H1 (cell line): ENCODE measurements around the gene ERICH3. TPM values are rescaled to one million over a fixed set of nuclear protein-coding genes. Genes with fewer than 3 reads are reported as not detected.

Experiments used
- CTCF ChIA-PET: fragments of 300-600 bp; sonication (Branson Sonifier 250); formaldehyde crosslinking; loops from one replicate; lab custom pipeline; 2021; ENCODE audit not compliant: partially characterized antibody; lab: Charles Lee
- POLR2A ChIA-PET: fragments of 300-600 bp; sonication (Branson Sonifier 250); formaldehyde crosslinking; loops from one replicate; lab custom pipeline; 2021; ENCODE audit warnings: inconsistent platforms; ENCODE audit not compliant: partially characterized antibody; lab: Charles Lee
- DNase-seq, 2 experiments: peaks; one replicate each; pipeline versions ENCODE4 v3.0.0 to v3.0.0-alpha.2; 2010 to 2022; ENCODE audit warnings: low spot score in 2 of 2, low read depth in 1 of 2, mixed read lengths in 1 of 2
- FAIRE-seq: peaks from 2 replicates; lab custom pipeline; 2011; peaks lifted over from hg19 to GRCh38; lab: Jason Lieb, UNC
- H2AFZ ChIP-seq: 2 replicates; pipeline ENCODE4 v1.8.1; 2012; ENCODE audit warnings: low read length, inconsistent platforms
- H2AK5ac ChIP-seq: 2 replicates; pipeline ENCODE4 v1.6.1; 2013; ENCODE audit warnings: low read depth, low read length
- H2BK120ac ChIP-seq: replicated peaks from 2 replicates; pipeline ENCODE3; 2013; ENCODE audit warnings: low read depth, low read length, inconsistent platforms
- H2BK12ac ChIP-seq: 2 replicates; pipeline ENCODE4 v1.6.1; 2013; ENCODE audit warnings: low read depth, low read length
- H2BK15ac ChIP-seq: 2 replicates; pipeline ENCODE4 v1.6.1; 2013; ENCODE audit warnings: low read length
- H2BK20ac ChIP-seq: 2 replicates; pipeline ENCODE4 v1.6.1; 2013; ENCODE audit warnings: low read length
- H2BK5ac ChIP-seq: 2 replicates; pipeline ENCODE4 v1.6.1; 2013; ENCODE audit warnings: low read depth, low read length
- H3K14ac ChIP-seq: 2 replicates; pipeline ENCODE4 v1.6.1; 2013; ENCODE audit warnings: inconsistent platforms; ENCODE audit not compliant: insufficient read length
- H3K18ac ChIP-seq: 2 replicates; pipeline ENCODE4 v1.6.1; 2013; ENCODE audit warnings: low read length; ENCODE audit errors: extremely low read depth
- H3K23ac ChIP-seq: 2 replicates; pipeline ENCODE4 v1.6.1; 2013; ENCODE audit warnings: inconsistent platforms; ENCODE audit not compliant: insufficient read length
- H3K23me2 ChIP-seq: 2 replicates; pipeline ENCODE4 v1.6.1; 2013; ENCODE audit warnings: low read depth, low read length
- H3K27ac ChIP-seq: 2 replicates; pipeline ENCODE4 v1.6.1; 2011; ENCODE audit warnings: low read depth, low read length, inconsistent platforms
- H3K27me3 ChIP-seq, 4 experiments: replicated peaks in 1 of 4; 1 replicate in 1 of 4; 2 replicates in 3 of 4; pipeline versions ENCODE4 v1.6.1 to v1.8.1; 2011 to 2013; ENCODE audit warnings: low read length in 3 of 4, mild to moderate bottlenecking in 3 of 4, inconsistent platforms in 2 of 4, mixed read lengths in 2 of 4, moderate library complexity in 1 of 4; ENCODE audit not compliant: control insufficient read depth in 3 of 4, insufficient read depth in 3 of 4; ENCODE audit errors: extremely low read depth in 1 of 4
- H3K36me3 ChIP-seq, 4 experiments: 2 replicates each; pipeline versions ENCODE4 v1.6.1 to v1.8.1; 2011 to 2013; ENCODE audit warnings: mild to moderate bottlenecking in 4 of 4, low read length in 3 of 4, moderate library complexity in 2 of 4, control low read depth in 1 of 4, inconsistent platforms in 1 of 4; ENCODE audit not compliant: insufficient read depth in 4 of 4, control insufficient read depth in 2 of 4
- H3K4ac ChIP-seq: replicated peaks from 2 replicates; pipeline ENCODE3; 2013; ENCODE audit warnings: low read length, low read depth, mixed read lengths, inconsistent platforms; ENCODE audit not compliant: insufficient read length
- H3K4me1 ChIP-seq, 4 experiments: replicated peaks in 1 of 4; 1 replicate in 1 of 4; 2 replicates in 3 of 4; pipeline versions ENCODE4 v1.6.1 to v1.8.1; 2011 to 2013; ENCODE audit warnings: low read length in 3 of 4, inconsistent platforms in 2 of 4, mixed read lengths in 1 of 4; ENCODE audit not compliant: insufficient read depth in 4 of 4, control insufficient read depth in 3 of 4
- H3K4me2 ChIP-seq, 2 experiments: 2 replicates each; pipeline versions ENCODE4 v1.6.1 to v1.8.1; 2011 to 2013; ENCODE audit warnings: low read depth in 2 of 2, low read length in 2 of 2, control low read depth in 1 of 2, inconsistent platforms in 1 of 2, mild to moderate bottlenecking in 1 of 2; ENCODE audit not compliant: insufficient read depth in 1 of 2
- H3K4me3 ChIP-seq, 4 experiments: fragments of 200-600, 300-600 bp in 1 of 4; sonication (generic), shearing (Covaris generic), sonication (Bioruptor Twin) in 1 of 4; 2 replicates each; pipeline versions ENCODE4 v1.5.1 to v1.8.1; 2011 to 2016; ENCODE audit warnings: low read length in 4 of 4, low read depth in 3 of 4, control low read depth in 2 of 4, inconsistent platforms in 2 of 4, mild to moderate bottlenecking in 2 of 4, mixed read lengths in 1 of 4, moderate library complexity in 1 of 4; ENCODE audit not compliant: insufficient read depth in 2 of 4; ENCODE audit errors: extremely low read depth in 1 of 4
- H3K56ac ChIP-seq: replicated peaks from 2 replicates; pipeline ENCODE3; 2013; ENCODE audit warnings: low read depth, mild to moderate bottlenecking, mixed read lengths, low read length, inconsistent platforms; ENCODE audit not compliant: insufficient read length
- H3K79me1 ChIP-seq: 2 replicates; pipeline ENCODE4 v1.6.1; 2013; ENCODE audit warnings: low read depth, low read length, control low read depth
- H3K79me2 ChIP-seq, 2 experiments: 2 replicates each; pipeline versions ENCODE4 v1.6.1 to v1.8.1; 2012 to 2013; ENCODE audit warnings: low read length in 2 of 2, mild to moderate bottlenecking in 2 of 2, inconsistent platforms in 1 of 2; ENCODE audit not compliant: insufficient read depth in 2 of 2, control insufficient read depth in 1 of 2
- H3K9ac ChIP-seq, 4 experiments: replicated peaks in 1 of 4; 1 replicate in 1 of 4; 2 replicates in 3 of 4; pipeline versions ENCODE4 v1.6.1 to v1.8.1; 2011 to 2013; ENCODE audit warnings: low read depth in 3 of 4, low read length in 3 of 4, control low read depth in 2 of 4, mild to moderate bottlenecking in 2 of 4, moderate library complexity in 2 of 4, inconsistent platforms in 1 of 4; ENCODE audit errors: extremely low read depth in 1 of 4
- H3K9me3 ChIP-seq, 2 experiments: 2 replicates each; pipeline versions ENCODE4 v1.6.1 to v1.8.1; 2012 to 2013; ENCODE audit warnings: mild to moderate bottlenecking in 2 of 2, moderate library complexity in 2 of 2, control low read depth in 1 of 2, inconsistent platforms in 1 of 2, low read depth in 1 of 2, low read length in 1 of 2, mixed read lengths in 1 of 2; ENCODE audit not compliant: insufficient read depth in 2 of 2
- H4K20me1 ChIP-seq, 2 experiments: replicated peaks in 1 of 2; 2 replicates each; pipeline versions ENCODE3 to v1.8.1; 2011 to 2013; ENCODE audit warnings: inconsistent platforms in 2 of 2, low read length in 2 of 2, mild to moderate bottlenecking in 1 of 2; ENCODE audit not compliant: insufficient read depth in 2 of 2, control insufficient read depth in 1 of 2
- H4K5ac ChIP-seq: 2 replicates; pipeline ENCODE4 v1.6.1; 2013; ENCODE audit warnings: low read length, low read depth, mixed read lengths, inconsistent platforms; ENCODE audit not compliant: insufficient read length
- H4K8ac ChIP-seq: 2 replicates; pipeline ENCODE4 v1.8.0; 2013; ENCODE audit warnings: mild to moderate bottlenecking, moderate library complexity, low read length, inconsistent platforms; ENCODE audit not compliant: insufficient read depth; ENCODE audit errors: extremely low read depth
- H4K91ac ChIP-seq: replicated peaks from 2 replicates; pipeline ENCODE3; 2013; ENCODE audit warnings: low read length, mixed read lengths, inconsistent platforms; ENCODE audit not compliant: insufficient read length
- BACH1 ChIP-seq: IDR thresholded peaks from 2 replicates; pipeline ENCODE4 v1.6.1; 2012; ENCODE audit warnings: low read length, improper control_type of control experiment
- CHD1 ChIP-seq: IDR thresholded peaks from 2 replicates; pipeline ENCODE4 v1.6.1; 2012; ENCODE audit warnings: low read depth, low read length, improper control_type of control experiment
- GABPA ChIP-seq: IDR thresholded peaks from 2 replicates; pipeline ENCODE4 v1.6.1; 2011; ENCODE audit warnings: mild to moderate bottlenecking, low read length, moderate library complexity, borderline replicate concordance; ENCODE audit not compliant: insufficient read depth
- KDM1A ChIP-seq: fragments of 200-600, 300-600 bp; sonication (generic); IDR thresholded peaks from 2 replicates; pipeline ENCODE4 v1.7.1; 2016; ENCODE audit warnings: mild to moderate bottlenecking, low read length, borderline replicate concordance
- KDM4A ChIP-seq: IDR thresholded peaks from one replicate; pipeline ENCODE4 v1.7.1; 2012; ENCODE audit warnings: low read depth, mild to moderate bottlenecking, moderate library complexity, low read length, inconsistent platforms; ENCODE audit not compliant: severe bottlenecking
- NANOG ChIP-seq: IDR thresholded peaks from 2 replicates; pipeline ENCODE4 v1.6.1; 2011; ENCODE audit warnings: low read length, low read depth, mild to moderate bottlenecking, inconsistent platforms; ENCODE audit not compliant: insufficient read depth, poor library complexity, severe bottlenecking
- RBBP5 ChIP-seq: IDR thresholded peaks from 2 replicates; pipeline ENCODE4 v1.7.1; 2012; ENCODE audit warnings: low read depth, mild to moderate bottlenecking, inconsistent platforms, low read length, moderate library complexity, borderline replicate concordance
- SIN3A ChIP-seq, 2 experiments: IDR thresholded peaks in 1 of 2; conservative IDR thresholded peaks in 1 of 2; 2 replicates each; pipeline ENCODE4 v1.6.1; 2011 to 2012; ENCODE audit warnings: low read length in 2 of 2, improper control_type of control experiment in 1 of 2, low read depth in 1 of 2, mild to moderate bottlenecking in 1 of 2
- SIRT6 ChIP-seq: IDR thresholded peaks from one replicate; pipeline ENCODE4 v1.7.1; 2012; ENCODE audit warnings: low read length, inconsistent platforms
- TBP ChIP-seq: IDR thresholded peaks from 2 replicates; pipeline ENCODE4 v1.6.1; 2011; ENCODE audit warnings: low read depth, low read length, improper control_type of control experiment
- ZNF274 ChIP-seq: IDR thresholded peaks from 2 replicates; pipeline ENCODE4 v1.7.0; 2012; ENCODE audit warnings: low read length, borderline replicate concordance; ENCODE audit errors: extremely low read depth
- WGBS, 2 experiments: shearing (Covaris generic) in 1 of 2; methylation state at CpG; one replicate each; pipeline versions ENCODE4 v1.1.6 to v1.1.7; 2013 to 2015; ENCODE audit warnings: low lambda C conversion rate in 2 of 2, mixed read lengths in 2 of 2, inconsistent platforms in 1 of 2, low coverage in 1 of 2, missing lambda C conversion rate in 1 of 2; ENCODE audit not compliant: insufficient replicate concordance in 2 of 2, insufficient coverage in 1 of 2, insufficient read length in 1 of 2; ENCODE audit errors: extremely low coverage in 1 of 2, missing lambda C conversion rate in 1 of 2; 5-methylcytosine and 5-hydroxymethylcytosine counted together
- polyA plus RNA-seq, 7 experiments: library from polyadenylated mRNA; depleted of rRNA in 3 of 7; stranded (reverse) in 5 of 7; unstranded in 2 of 7; fragments of >200 nt in 5 of 7; fragments of 200-250 nt in 2 of 7; gene quantifications; 1 replicate in 5 of 7; 2 replicates in 1 of 7; 4 replicates in 1 of 7; pipeline versions ENCODE4 v1.2.1 to v1.2.3, GENCODE V29; 2011 to 2013; ENCODE audit warnings: missing spikeins in 2 of 7, mixed read lengths in 2 of 7
- total RNA-seq: library from RNA; stranded (reverse); fragmentation: NEBNext Ultra II Directional; extraction: Animal tissue kit (Norgen Biotek cat#: 25700); gene quantifications from 2 replicates; pipeline ENCODE4 v1.2.1, GENCODE V29; 2021
- TF ChIP-seq, protein P1 (sequence below): IDR thresholded peaks from 2 replicates; pipeline ENCODE4 v1.6.1; 2012; ENCODE audit warnings: inconsistent platforms
- TF ChIP-seq, protein P2 (sequence below): IDR thresholded peaks from 2 replicates; pipeline ENCODE4 v1.6.1; 2011; ENCODE audit warnings: low read depth, mild to moderate bottlenecking, low read length; ENCODE audit not compliant: insufficient read depth

The ERICH3 gene
- total and polyA plus RNA-seq, 2 of the 8 experiments (the other 6 are each of a cell fraction or from before 2014, with no cell fraction given) = 0.02 TPM; not detected in 1

DNA sequence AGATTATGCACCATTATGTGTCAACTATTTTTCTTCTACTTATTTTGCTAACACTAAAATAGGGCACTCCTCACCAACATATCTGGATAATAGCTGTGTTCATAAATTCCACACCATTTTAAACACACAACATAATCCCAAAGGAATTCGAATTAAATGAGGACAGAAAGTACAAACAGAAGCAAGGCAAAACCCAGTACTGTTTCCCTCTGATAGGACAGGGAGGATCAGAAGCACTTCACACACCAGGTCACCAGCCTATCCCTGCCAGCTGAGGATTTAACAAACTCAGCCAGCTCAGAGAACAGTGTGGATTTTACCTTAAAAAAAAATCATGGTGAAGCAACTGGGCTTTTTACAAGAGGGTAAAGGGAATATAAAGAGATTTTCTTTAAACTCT is 39.3 kb upstream of the ERICH3 start:
- POLR2A ChIA-PET = interaction anchor here (0.9 kb wide), 1 partner anchor 25 kb away, joined by 3 read pairs; no protein-coding TSS in a partner anchor
- no peak overlapping the region for H2BK20ac ChIP-seq
- H3K56ac ChIP-seq = no peak overlapping the region
- no peak overlapping the region for H2BK15ac ChIP-seq
- no peaks in the 10 kb centered on the region for H3K23me2 ChIP-seq
- H3K4ac ChIP-seq = no peak overlapping the region
- no peak overlapping the region for H3K27ac ChIP-seq
- no peak overlapping the region for H4K8ac ChIP-seq
- H2AFZ ChIP-seq = no peak overlapping the region
- H3K4me3 ChIP-seq = no peak overlapping the region
- no peak overlapping the region for H3K18ac ChIP-seq
- DNase-seq = no peak
- no peak overlapping the region for H3K9ac ChIP-seq
- H3K9me3 ChIP-seq = no peaks in the 10 kb centered on the region
- no peak for FAIRE-seq
- H4K91ac ChIP-seq = no peak overlapping the region
- no peak overlapping the region for H2AK5ac ChIP-seq
- H4K20me1 ChIP-seq = peaks cover 0 to 2% of the 10 kb centered on the region in 2 experiments
- no peak overlapping the region for H3K14ac ChIP-seq
- H2BK5ac ChIP-seq = no peak overlapping the region
- no peaks in the 10 kb centered on the region; a peak in 2 of 8 replicates for H3K36me3 ChIP-seq
- no peaks in the 10 kb centered on the region for H3K27me3 ChIP-seq
- no peaks in the 10 kb centered on the region for H3K79me2 ChIP-seq
- no peaks in the 10 kb centered on the region for H3K4me1 ChIP-seq
- no peak overlapping the region for H2BK120ac ChIP-seq
- no peak overlapping the region for H4K5ac ChIP-seq
- H3K79me1 ChIP-seq = no peaks in the 10 kb centered on the region
- CTCF ChIA-PET = interaction anchor here (0.8 to 2.1 kb wide), 4 partner anchors 9 to 31 kb away, joined by 3 to 11 read pairs (median 4); partner anchors contain the start of genes CRYZ and TYW3
- H3K4me2 ChIP-seq = no peak overlapping the region
- WGBS, 2 experiments = 77% methylated on average over 1 of the region's 1 CpG; no CpG with 5 or more reads in 1 of the 2 experiments
- no peak overlapping the region for H3K23ac ChIP-seq
- H2BK12ac ChIP-seq = no peak overlapping the region
- TF ChIP-seq SIRT6 (no peak), RBBP5 (no peak), KDM1A (no peak), GABPA (no peak), SIN3A (conservative IDR thresholded peaks at IDR 0.05 in 1 of 2, IDR thresholded peaks at IDR 0.05 in 1 of 2; ENCODE audit: low read depth in 1 of 2, low read length in 2 of 2) (no peak), KDM4A (no peak), BACH1 (no peak), NANOG (no peak), CHD1 (no peak), TBP (no peak), ZNF274 (no peak)
- TF ChIP-seq, protein P1, sequence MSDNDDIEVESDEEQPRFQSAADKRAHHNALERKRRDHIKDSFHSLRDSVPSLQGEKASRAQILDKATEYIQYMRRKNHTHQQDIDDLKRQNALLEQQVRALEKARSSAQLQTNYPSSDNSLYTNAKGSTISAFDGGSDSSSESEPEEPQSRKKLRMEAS = no peak
- TF ChIP-seq, protein P2, sequence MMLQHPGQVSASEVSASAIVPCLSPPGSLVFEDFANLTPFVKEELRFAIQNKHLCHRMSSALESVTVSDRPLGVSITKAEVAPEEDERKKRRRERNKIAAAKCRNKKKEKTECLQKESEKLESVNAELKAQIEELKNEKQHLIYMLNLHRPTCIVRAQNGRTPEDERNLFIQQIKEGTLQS = no peak
